H9 (cell line): ENCODE measurements around the gene ATRNL1. TPM values are rescaled to one million over a fixed set of nuclear protein-coding genes. Genes with fewer than 3 reads are reported as not detected.

Experiments
- DNase-seq: peaks from one replicate; pipeline ENCODE4 v3.0.0-alpha.2; 2017
- H2AFZ ChIP-seq: one replicate; pipeline ENCODE4 v1.6.1; 2013; ENCODE audit warnings: mild to moderate bottlenecking, low read length, control low read depth, moderate library complexity
- H2AK5ac ChIP-seq: 2 replicates; pipeline ENCODE4 v1.6.1; 2013; ENCODE audit warnings: low read length, control low read depth, mixed read lengths; ENCODE audit not compliant: insufficient read length
- H2BK120ac ChIP-seq: one replicate; pipeline ENCODE4 v1.6.1; 2013; ENCODE audit warnings: low read depth, mild to moderate bottlenecking, low read length, control low read depth, inconsistent platforms; ENCODE audit not compliant: poor library complexity, severe bottlenecking
- H2BK12ac ChIP-seq: 2 replicates; pipeline ENCODE4 v1.6.1; 2013; ENCODE audit warnings: low read length, control low read depth, mixed read lengths, low read depth; ENCODE audit not compliant: insufficient read length
- H2BK15ac ChIP-seq: 2 replicates; pipeline ENCODE4 v1.6.1; 2013; ENCODE audit warnings: low read depth, low read length, control low read depth
- H2BK20ac ChIP-seq: one replicate; pipeline ENCODE4 v1.6.1; 2013; ENCODE audit warnings: low read depth, mild to moderate bottlenecking, low read length, control low read depth, inconsistent platforms; ENCODE audit not compliant: poor library complexity, severe bottlenecking
- H2BK5ac ChIP-seq: 2 replicates; pipeline ENCODE4 v1.6.1; 2013; ENCODE audit warnings: low read length, control low read depth, mixed read lengths; ENCODE audit not compliant: insufficient read length
- H3K14ac ChIP-seq: 2 replicates; pipeline ENCODE4 v1.6.1; 2013; ENCODE audit warnings: low read length, control low read depth; ENCODE audit not compliant: insufficient read depth
- H3K18ac ChIP-seq: 2 replicates; pipeline ENCODE4 v1.6.1; 2013; ENCODE audit warnings: low read depth, mild to moderate bottlenecking, mixed read lengths, low read length, control low read depth; ENCODE audit not compliant: insufficient read length
- H3K23ac ChIP-seq: 2 replicates; pipeline ENCODE4 v1.6.1; 2013; ENCODE audit warnings: low read length, control low read depth, mixed read lengths, low read depth; ENCODE audit not compliant: insufficient read length
- H3K23me2 ChIP-seq: 2 replicates; pipeline ENCODE4 v1.6.1; 2013; ENCODE audit warnings: low read depth, mild to moderate bottlenecking, mixed read lengths, low read length, control low read depth; ENCODE audit not compliant: insufficient read length, poor library complexity, severe bottlenecking
- H3K27ac ChIP-seq: 2 replicates; pipeline ENCODE4 v1.5.1; 2013; ENCODE audit warnings: low read length, control low read depth, mixed read lengths, low read depth; ENCODE audit not compliant: insufficient read length
- H3K27me3 ChIP-seq: 2 replicates; pipeline ENCODE4 v1.6.1; 2013; ENCODE audit warnings: low read length, control low read depth, inconsistent platforms; ENCODE audit not compliant: insufficient read depth
- H3K4ac ChIP-seq: 2 replicates; pipeline ENCODE4 v1.6.1; 2013; ENCODE audit warnings: low read depth, mild to moderate bottlenecking, control low read depth, inconsistent platforms, low read length, moderate library complexity
- H3K4me1 ChIP-seq: 2 replicates; pipeline ENCODE4 v1.6.1; 2013; ENCODE audit warnings: low read length, control low read depth, inconsistent platforms; ENCODE audit not compliant: insufficient read depth
- H3K4me2 ChIP-seq: 2 replicates; pipeline ENCODE4 v1.6.1; 2013; ENCODE audit warnings: low read length, control low read depth, mixed read lengths; ENCODE audit not compliant: insufficient read length, insufficient read depth
- H3K56ac ChIP-seq: 2 replicates; pipeline ENCODE4 v1.6.1; 2013; ENCODE audit warnings: low read depth, mild to moderate bottlenecking, mixed read lengths, low read length, control low read depth; ENCODE audit not compliant: insufficient read length
- H3K79me1 ChIP-seq: 2 replicates; pipeline ENCODE4 v1.6.1; 2013; ENCODE audit warnings: low read depth, mild to moderate bottlenecking, moderate library complexity, low read length, control low read depth, inconsistent platforms; ENCODE audit not compliant: insufficient read depth, poor library complexity, severe bottlenecking
- H3K79me2 ChIP-seq: 2 replicates; pipeline ENCODE4 v1.6.1; 2013; ENCODE audit warnings: low read length, control low read depth, inconsistent platforms; ENCODE audit not compliant: insufficient read depth
- H3K9ac ChIP-seq: 2 replicates; pipeline ENCODE4 v1.6.1; 2013; ENCODE audit warnings: low read length, control low read depth, mixed read lengths; ENCODE audit not compliant: insufficient read length; ENCODE audit errors: extremely low read depth
- H3K9me3 ChIP-seq: one replicate; pipeline ENCODE4 v1.6.1; 2013; ENCODE audit warnings: low read depth, low read length, inconsistent platforms; ENCODE audit not compliant: control insufficient read depth
- H3T11ph ChIP-seq: one replicate; pipeline ENCODE4 v1.6.1; 2013; ENCODE audit warnings: mild to moderate bottlenecking, low read length, control low read depth, inconsistent platforms
- H4K20me1 ChIP-seq: one replicate; pipeline ENCODE4 v1.6.1; 2013; ENCODE audit not compliant: control insufficient read depth, insufficient read length, insufficient read depth
- H4K5ac ChIP-seq: 2 replicates; pipeline ENCODE4 v1.6.1; 2013; ENCODE audit warnings: low read depth, mild to moderate bottlenecking, mixed read lengths, low read length, control low read depth; ENCODE audit not compliant: insufficient read length
- H4K8ac ChIP-seq: replicated peaks from 2 replicates; pipeline ENCODE4 v1.6.1; 2013; ENCODE audit warnings: low read length, control low read depth, mixed read lengths, low read depth; ENCODE audit not compliant: insufficient read length
- H4K91ac ChIP-seq: 2 replicates; pipeline ENCODE4 v1.6.1; 2013; ENCODE audit warnings: low read depth, mild to moderate bottlenecking, moderate library complexity, mixed read lengths, low read length, control low read depth; ENCODE audit not compliant: insufficient read length
- H3K27ac Mint-ChIP-seq, 3 experiments: 2 replicates in 2 of 3; 3 replicates in 1 of 3; pipeline ENCODE4 v1.8.0; 2020 to 2021; ENCODE audit warnings: mixed read lengths in 3 of 3, mild to moderate bottlenecking in 1 of 3, moderate library complexity in 1 of 3
- H3K27me3 Mint-ChIP-seq: 2 replicates; pipeline ENCODE4 v1.8.0; 2021; ENCODE audit warnings: low read depth, mild to moderate bottlenecking, moderate library complexity, mixed read lengths
- H3K36me3 Mint-ChIP-seq, 3 experiments: 2 replicates in 2 of 3; 3 replicates in 1 of 3; pipeline ENCODE4 v1.8.0; 2020 to 2021; ENCODE audit warnings: low read depth in 3 of 3, mixed read lengths in 3 of 3; ENCODE audit not compliant: insufficient read depth in 1 of 3
- H3K4me1 Mint-ChIP-seq, 2 experiments: 2 replicates each; pipeline ENCODE4 v1.8.0; 2020; ENCODE audit warnings: mixed read lengths in 2 of 2
- H3K4me3 Mint-ChIP-seq, 2 experiments: 2 replicates in 1 of 2; 3 replicates in 1 of 2; pipeline ENCODE4 v1.8.0; 2020 to 2021; ENCODE audit warnings: mild to moderate bottlenecking in 2 of 2, mixed read lengths in 2 of 2, moderate library complexity in 1 of 2
- H3K9me3 Mint-ChIP-seq, 2 experiments: 2 replicates in 1 of 2; 3 replicates in 1 of 2; pipeline ENCODE4 v1.8.0; 2020; ENCODE audit warnings: mild to moderate bottlenecking in 2 of 2, mixed read lengths in 2 of 2, moderate library complexity in 1 of 2
- WGBS: extraction: QIAGEN DNeasy Blood & Tissue Kit; methylation state at CpG from one replicate; pipeline ENCODE4 v1.1.7; 2013; ENCODE audit warnings: missing lambda C conversion rate, low lambda C conversion rate, mixed read lengths; ENCODE audit not compliant: insufficient read length; ENCODE audit errors: extremely low coverage; 5-methylcytosine and 5-hydroxymethylcytosine counted together
- total RNA-seq: library from RNA; stranded (reverse); gene quantifications from 2 replicates; pipeline ENCODE4 v1.2.1, GENCODE V29; 2021
- TF ChIP-seq, protein P1 (sequence below): fragments of 200-600 bp; sonication (generic); conservative IDR thresholded peaks from 3 replicates; pipeline ENCODE4 v1.8.0; 2021; ENCODE audit warnings: antibody characterized with exemption, mild to moderate bottlenecking

ATRNL1 gene
- total RNA-seq, 1 experiment from 2014 or later = 9.2 TPM

GRCh38 chr10:115914475-115914874 lies 821.3 kb downstream of the ATRNL1 start:
- no peak overlapping the region for H4K8ac ChIP-seq
- no peaks in the 10 kb centered on the region for H3K79me1 ChIP-seq
- no peak overlapping the region for H3K4me2 ChIP-seq
- no peak overlapping the region for H4K5ac ChIP-seq
- H2BK120ac ChIP-seq = no peak overlapping the region
- no peak overlapping the region for H2BK12ac ChIP-seq
- Mint-ChIP-seq H3K27ac (no peak overlapping the region), H3K36me3 (no peaks in the 10 kb centered on the region), H3K4me1 (no peaks in the 10 kb centered on the region), H3K9me3 (no peaks in the 10 kb centered on the region), H3K4me3 (no peak overlapping the region), H3K27me3 (no peaks in the 10 kb centered on the region)
- no peak overlapping the region for H3K56ac ChIP-seq
- TF ChIP-seq, protein P1, sequence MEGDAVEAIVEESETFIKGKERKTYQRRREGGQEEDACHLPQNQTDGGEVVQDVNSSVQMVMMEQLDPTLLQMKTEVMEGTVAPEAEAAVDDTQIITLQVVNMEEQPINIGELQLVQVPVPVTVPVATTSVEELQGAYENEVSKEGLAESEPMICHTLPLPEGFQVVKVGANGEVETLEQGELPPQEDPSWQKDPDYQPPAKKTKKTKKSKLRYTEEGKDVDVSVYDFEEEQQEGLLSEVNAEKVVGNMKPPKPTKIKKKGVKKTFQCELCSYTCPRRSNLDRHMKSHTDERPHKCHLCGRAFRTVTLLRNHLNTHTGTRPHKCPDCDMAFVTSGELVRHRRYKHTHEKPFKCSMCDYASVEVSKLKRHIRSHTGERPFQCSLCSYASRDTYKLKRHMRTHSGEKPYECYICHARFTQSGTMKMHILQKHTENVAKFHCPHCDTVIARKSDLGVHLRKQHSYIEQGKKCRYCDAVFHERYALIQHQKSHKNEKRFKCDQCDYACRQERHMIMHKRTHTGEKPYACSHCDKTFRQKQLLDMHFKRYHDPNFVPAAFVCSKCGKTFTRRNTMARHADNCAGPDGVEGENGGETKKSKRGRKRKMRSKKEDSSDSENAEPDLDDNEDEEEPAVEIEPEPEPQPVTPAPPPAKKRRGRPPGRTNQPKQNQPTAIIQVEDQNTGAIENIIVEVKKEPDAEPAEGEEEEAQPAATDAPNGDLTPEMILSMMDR = no peak
- H3K4ac ChIP-seq = no peak overlapping the region
- H2AK5ac ChIP-seq = no peak overlapping the region
- H3K23ac ChIP-seq = no peak overlapping the region
- no peak overlapping the region for H3K18ac ChIP-seq
- H2BK5ac ChIP-seq = no peak overlapping the region
- no peak overlapping the region for H3K9ac ChIP-seq
- WGBS = no CpG with 5 or more reads among the region's 3 CpGs
- H3T11ph ChIP-seq = no peak overlapping the region
- H3K4me1 ChIP-seq = no peaks in the 10 kb centered on the region
- H2BK20ac ChIP-seq = no peak overlapping the region
- H3K9me3 ChIP-seq = no peaks in the 10 kb centered on the region
- no peaks in the 10 kb centered on the region for H3K79me2 ChIP-seq
- H3K27me3 ChIP-seq = no peaks in the 10 kb centered on the region
- H2AFZ ChIP-seq = no peak overlapping the region
- DNase-seq = no peak
- H3K27ac ChIP-seq = no peak overlapping the region
- H3K14ac ChIP-seq = no peak overlapping the region
- no peak overlapping the region for H4K91ac ChIP-seq
- H3K23me2 ChIP-seq = no peaks in the 10 kb centered on the region
- H4K20me1 ChIP-seq = no peaks in the 10 kb centered on the region
- H2BK15ac ChIP-seq = no peak overlapping the region
